NCI-H146 (cell line): ENCODE results near the gene PLEKHA1.

Experiments used
- DNase-seq: peaks from one replicate; lab custom pipeline; 2025; lab: John Stamatoyannopoulos, UW

The PLEKHA1 gene

GRCh38 chr10:122379041-122379440 lies 4.5 kb downstream of the PLEKHA1 start:
- DNase-seq, result no peak

DNA sequence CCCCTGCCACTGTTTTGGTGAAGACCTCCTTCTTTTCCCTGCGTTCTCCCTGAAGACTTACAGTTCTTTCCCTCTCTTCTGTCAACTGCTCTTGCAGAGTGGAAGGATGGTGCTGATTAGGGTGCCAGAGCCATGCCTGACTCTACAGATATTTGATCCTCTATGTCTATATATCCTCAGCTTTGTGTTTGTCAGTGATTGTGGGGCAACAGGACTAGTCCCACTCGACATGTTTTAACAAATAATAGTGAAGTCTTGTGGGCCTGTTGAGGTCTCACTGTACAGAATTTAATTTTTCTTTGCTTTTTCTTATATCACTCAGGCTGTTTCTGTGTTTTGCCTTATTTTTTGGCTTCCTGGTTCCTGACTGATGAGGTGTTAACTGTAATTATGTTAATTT lies 5.0 kb downstream of the PLEKHA1 start:
- no peak for DNase-seq

GRCh38 chr10:122380703-122381102 lies 6.2 kb downstream of the PLEKHA1 start:
- DNase-seq, result no peak

GRCh38 chr10:122381680-122382079 lies 7.2 kb downstream of the PLEKHA1 start:
- no peak for DNase-seq

GRCh38 chr10:122386514-122386913 lies 12.0 kb downstream of the PLEKHA1 start:
- no peak for DNase-seq

DNA sequence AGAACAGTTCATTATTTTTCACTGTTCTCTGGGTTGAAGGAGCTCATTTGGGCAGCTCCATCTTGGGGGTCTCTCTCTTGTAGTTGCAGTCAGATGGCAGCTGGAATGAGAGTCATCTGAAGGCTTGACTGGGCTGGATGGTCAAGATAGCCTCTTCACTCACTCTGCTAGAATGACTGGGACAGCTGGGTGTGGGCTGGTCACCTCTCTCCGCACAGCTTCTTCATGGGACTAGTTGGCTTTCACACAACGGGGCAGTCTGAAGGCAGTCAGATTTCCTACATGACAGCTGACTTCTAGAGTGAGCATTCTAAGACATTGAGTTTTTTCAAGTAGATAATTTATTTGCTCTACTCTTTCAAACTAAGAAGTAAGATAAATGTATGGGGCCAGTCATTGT lies 13.1 kb downstream of the PLEKHA1 start:
- no peak for DNase-seq

DNA sequence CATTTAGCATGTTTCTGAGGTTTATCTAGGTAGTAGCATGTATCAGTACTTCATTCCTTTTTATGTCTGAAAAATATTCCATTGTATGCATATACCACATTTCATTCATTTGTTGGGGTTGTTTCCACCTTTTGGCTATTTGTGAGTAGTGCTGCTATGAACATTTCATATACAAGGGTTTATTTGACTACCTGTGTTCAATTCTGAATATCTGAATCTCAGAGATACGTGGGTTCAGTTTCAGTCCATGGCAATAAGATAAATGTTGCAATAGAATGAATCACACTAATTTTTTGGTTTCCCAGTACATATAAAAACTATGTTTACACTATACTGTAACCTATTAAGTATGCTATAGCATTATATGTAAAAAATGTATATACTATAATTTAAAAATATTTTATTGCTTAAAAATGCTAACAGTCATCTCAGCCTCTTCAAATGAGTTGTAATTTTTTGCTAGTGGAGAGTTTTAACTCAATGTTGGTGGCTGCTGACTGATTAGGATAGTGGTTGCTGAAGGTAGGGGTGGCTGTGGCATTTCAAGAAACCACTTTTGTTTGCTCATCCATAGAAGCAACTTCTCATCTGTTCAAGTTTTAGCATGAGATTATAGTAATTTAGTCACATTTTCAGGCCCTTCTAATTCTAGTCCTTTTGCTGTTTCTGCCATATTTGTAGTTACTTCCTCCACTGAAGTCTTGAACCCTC lies 13.9 kb downstream of the PLEKHA1 start:
- DNase-seq, result no peak

- DNase-seq, result no peak
These were observed 15.8 kb downstream of the PLEKHA1 start for GRCh38 chr10:122390271-122390670.

- DNase-seq, result no peak
These were observed 16.2 kb downstream of the PLEKHA1 start for GRCh38 chr10:122390679-122391078.

DNA sequence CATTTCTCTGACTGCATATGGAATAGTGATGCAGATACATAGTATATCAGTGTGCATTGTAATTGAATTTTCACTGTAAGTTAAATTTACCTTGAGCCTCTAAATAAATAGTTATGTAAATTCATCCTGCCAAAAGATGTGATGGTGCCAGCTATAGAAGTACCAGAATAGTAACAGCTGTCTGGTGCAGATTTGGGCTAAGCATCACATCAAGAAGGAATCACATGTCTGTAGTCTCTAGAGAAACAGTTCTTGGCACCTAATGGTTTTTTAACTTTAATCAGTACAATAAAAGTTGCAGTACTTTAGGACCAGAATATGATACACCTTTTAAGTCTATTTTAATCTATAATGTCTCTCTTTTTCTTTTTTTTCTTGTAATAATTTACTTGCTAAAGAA lies 17.4 kb downstream of the PLEKHA1 start:
- DNase-seq, result no peak

- DNase-seq, result no peak
These were observed 18.3 kb downstream of the PLEKHA1 start for GRCh38 chr10:122392835-122393234.

GRCh38 chr10:122393288-122393687 lies 18.8 kb downstream of the PLEKHA1 start:
- no peak for DNase-seq

DNA sequence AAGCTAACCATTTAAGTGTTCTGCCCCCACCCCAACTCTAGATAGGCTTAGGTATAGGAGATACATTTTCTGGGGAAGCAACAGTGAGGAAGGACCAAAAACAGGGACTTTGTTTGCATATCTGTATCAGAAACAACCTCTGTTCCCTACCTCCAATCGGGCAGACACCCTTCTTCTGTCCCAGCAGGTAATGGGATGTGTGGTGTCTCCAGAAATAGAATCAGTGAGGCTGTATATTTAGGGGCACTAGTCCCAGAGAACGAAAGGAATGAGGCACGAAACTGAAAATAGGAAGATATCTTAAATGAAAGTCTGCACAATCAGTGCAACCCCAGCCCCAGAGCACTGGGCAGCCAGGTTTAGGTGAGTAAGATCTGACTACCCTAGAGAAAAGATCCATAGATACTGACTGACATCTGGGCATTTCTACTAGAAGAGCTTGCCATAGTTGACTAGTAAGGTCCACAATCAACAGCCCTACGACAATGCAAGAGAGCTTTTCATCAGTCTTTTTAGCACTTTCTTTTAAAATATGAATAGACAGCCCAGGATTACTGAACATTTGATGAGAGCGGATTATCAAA lies 28.1 kb downstream of the PLEKHA1 start:
- DNase-seq, result no peak

DNA sequence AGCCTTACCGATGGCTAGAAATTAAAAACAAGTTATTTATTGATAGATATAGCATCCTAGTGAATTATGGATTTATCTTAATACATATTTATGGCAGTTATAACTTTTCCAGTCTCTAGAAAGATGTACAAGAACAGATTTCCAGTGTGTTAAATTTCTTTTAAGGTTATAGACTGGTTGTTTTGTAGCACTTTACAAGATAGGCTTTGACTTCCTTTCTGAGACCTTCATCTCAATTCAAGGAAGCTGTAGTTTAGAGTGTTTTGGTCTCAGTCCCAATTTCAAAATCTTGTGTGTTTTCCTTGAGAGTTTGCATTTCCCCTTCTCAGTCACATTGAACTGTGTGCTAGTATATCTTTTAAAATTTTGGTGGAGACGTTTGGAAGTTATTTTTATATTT lies 30.1 kb downstream of the PLEKHA1 start:
- no peak for DNase-seq

DNA sequence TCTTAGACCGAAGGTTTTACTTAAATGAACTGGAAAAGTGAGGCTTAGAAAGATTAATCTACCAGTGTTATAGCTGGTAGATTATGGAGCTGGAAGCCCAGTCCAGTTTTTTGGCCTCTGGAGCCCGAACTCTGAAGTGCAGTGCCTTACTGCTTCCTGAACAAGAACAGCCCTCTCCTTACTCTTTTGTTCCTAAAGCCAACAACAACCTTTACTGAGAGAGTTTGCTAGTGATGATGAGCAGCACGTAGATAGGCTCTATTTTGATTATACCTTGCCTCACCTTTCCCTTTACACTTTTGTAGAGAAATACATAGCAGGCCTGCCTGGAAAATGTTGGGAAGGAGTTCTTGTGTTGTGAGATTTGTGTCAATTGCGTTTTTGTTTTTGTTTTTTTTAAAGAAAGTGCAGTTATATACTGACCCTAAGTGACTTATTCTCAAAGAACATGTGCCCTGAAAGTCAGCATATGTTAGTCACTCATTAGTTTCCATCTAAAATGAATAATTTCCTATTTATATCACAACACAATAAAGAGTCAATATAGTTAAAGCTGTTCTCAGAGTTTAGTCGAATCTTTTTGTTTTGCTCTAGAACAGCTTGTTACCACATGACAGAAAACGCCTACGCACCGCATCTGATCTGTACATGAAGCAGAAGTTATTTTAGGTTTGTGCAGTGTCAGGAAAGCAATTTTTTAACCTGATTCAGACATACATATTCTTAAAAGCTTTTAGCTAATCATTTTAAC lies 33.0 kb downstream of the PLEKHA1 start:
- DNase-seq, result no peak

DNA sequence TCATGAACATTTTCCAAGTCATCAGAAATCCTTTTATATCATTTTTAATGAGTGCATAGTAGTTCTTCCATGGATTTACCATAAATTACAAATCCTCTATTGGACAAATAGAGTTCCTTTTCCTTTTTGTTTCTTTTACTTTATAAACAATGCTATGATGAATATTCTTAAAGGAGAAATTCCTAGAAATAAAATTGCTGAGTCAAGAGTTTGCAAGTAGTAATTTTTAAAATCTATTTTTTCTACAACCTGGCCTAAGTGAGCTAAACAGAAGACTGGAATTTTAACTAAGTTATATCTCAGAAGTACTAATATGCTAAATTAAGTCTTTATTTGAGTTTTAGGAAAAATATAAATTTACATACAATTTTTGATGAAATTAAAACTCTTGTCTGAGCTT lies 38.8 kb downstream of the PLEKHA1 start:
- no peak for DNase-seq

DNA sequence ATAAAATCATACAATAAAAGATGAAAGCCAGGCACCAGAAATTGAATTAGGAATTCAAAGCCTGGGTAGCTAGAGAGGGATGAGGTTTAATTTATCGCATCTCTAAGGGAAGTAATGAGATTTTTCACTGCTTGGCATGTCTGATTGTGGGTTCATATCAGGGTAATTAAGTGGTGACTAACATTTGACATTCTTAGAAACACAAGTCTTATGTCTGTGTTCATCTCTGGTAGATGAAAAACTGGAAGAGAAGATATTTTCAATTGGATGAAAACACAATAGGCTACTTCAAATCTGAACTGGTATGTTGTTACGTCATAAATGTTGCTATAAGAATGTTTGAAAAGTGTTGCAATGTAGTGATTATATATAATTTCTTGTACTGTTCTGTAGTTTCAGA lies 43.2 kb downstream of the PLEKHA1 start:
- no peak for DNase-seq

- DNase-seq, result no peak
These were observed 44.5 kb downstream of the PLEKHA1 start for GRCh38 chr10:122419016-122419415.

- DNase-seq, result no peak
These were observed 45.5 kb downstream of the PLEKHA1 start for GRCh38 chr10:122419876-122420623.

GRCh38 chr10:122420624-122421007 lies 46.1 kb downstream of the PLEKHA1 start:
- no peak for DNase-seq

DNA sequence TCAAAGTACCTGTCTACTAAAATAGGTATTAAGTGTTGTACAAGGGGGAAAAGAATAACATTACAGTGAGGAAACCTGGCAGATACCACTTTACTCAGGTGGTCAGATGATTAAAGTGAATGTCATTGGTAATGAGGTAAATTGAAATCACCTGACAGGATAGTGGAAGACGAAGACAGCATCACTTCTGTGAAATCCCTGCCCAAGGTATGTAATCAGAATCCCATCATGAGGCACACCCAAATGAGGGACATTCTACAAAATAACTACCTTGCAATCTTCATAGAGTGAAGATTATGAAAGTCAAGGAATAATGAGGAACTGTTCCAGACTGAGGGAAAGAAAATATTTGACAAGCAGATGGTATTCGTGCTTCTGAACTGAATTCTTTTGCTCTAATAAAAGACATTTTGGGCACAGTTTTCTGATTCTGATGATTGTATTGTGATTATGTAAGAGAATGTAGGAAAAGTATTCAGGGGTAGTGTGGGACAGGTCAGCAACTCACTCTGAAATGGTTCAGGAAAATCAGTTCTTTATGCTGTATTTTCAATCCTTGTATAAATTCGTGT lies 46.6 kb downstream of the PLEKHA1 start:
- DNase-seq, result no peak

DNA sequence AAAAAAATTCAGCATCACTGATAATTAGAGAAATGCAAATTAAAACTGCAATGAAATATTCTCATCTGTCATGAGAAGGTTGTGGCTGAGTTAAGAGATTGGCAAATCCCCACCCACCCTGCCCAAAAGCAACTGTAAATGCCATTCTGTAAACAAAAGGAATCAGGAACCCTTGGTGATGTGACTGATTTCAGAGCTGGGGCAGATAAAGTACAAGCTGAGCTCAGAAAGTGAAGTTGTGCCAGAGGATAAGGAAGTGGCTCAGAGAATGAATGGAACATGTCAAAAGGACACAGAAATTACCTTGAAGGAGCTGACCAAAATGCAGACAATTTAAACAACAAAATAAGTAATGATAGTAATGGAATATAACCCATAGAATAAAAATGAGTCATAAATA lies 47.2 kb downstream of the PLEKHA1 start:
- DNase-seq, result no peak
